Stimulated activated CD8-positive, alpha-beta memory T cell treated with anti-CD3 and anti-CD28 coated beads, Interleukin-7, amount 100 ng/mL, for 1 hour (primary cell): ENCODE measurements around the gene LCORL.
"Not testable (repeated sequence)": the region's sequence is repeated elsewhere in the genome, so short reads cannot be mapped to it uniquely, and the experiment has no call there.

Source experiments
- DNase-seq, 2 donors: peaks; one replicate each; pipeline ENCODE4 v3.0.0-alpha.2; 2020; ENCODE audit warnings: low read depth in 2 of 2

LCORL gene

DNA sequence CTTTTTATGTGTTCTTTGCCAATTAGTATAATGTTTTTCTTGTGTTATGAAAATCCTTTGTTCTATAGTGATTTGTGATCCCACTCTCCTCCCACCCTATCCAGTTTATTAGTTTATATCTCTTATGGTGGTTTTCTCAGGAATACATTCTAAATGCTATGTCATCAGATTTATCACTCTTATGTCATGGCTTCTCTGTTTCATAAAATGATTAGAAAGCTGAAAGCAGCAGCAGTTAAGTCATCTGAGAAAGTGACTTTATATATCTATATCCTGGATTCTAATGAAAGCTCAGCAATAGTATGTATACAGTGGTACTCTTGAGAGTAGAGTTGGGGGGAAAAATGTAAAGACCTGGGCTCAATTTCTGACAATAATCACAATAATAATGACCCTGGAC, 169.6 kb downstream of the LCORL start:
- no peak for DNase-seq

DNA sequence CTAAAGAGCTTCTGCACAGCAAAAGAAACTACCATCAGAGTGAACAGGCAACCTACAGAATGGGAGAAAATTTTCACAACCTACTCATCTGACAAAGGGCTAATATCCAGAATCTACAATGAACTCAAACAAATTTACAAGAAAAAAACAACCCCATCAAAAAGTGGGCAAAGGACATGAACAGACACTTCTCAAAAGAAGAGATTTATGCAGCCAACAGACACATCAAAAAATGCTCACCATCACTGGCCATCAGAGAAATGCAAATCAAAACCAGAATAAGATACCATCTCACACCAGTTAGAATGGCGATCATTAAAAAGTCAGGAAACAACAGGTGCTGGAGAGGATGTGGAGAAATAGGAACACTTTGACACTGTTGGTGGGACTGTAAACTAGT, 171.3 kb downstream of the LCORL start:
- DNase-seq, result not testable (repeated sequence)

DNA sequence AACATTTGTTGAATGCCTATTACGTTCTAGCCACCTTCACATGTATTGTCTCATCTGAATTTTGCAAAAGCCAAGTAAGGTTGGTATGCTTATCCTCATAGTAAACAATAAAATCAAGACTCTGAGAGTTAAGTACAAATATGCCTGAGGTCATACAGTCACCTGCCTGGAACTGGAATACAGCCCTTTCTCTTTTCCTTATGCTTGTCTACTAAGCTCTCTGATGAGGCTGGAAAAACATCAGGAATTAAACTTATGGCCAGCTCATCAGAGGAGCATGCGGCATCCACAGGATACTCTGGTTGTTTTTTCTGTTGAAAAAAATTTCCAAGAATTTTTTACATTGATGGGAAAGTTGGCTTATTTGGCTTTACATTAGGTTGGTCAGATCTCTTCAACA, 175.3 kb downstream of the LCORL start:
- no peak for DNase-seq

DNA sequence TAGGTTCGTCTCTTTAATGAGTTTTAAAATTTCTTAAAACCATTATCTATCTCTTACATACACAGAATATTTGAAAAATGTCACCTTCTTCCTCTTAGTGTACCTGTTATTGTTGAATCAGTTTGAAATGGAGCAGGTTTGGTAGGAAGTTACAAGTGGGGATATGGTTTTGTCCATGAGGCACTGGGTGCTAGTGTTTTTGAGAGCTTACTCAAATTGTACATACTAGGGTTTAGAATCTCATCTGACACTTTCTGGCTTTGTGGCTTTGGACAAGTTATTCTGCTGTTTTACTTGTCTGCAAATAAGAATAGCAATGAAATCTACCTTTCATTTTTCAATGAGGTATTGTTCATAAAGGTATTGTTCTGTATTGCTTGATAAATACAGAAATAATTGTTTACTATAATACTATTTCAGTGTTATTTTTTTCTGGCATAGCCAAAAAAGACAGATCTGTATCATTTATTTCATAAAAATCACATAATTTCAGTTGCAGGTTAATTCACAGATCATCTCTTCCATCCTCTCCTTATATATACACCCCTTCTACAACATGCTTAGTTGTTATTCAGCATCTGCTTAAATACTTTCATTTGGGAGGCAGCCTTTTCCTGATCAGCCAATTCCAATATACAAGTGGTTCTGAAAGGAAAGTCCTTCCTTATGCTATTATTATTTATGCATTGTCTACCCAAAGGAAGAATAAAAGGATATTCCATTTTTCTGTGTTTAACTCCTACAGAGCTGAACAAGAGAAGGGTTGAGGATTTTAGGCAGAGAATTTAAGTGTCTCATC, 197.5 kb downstream of the LCORL start:
- no peak for DNase-seq

DNA sequence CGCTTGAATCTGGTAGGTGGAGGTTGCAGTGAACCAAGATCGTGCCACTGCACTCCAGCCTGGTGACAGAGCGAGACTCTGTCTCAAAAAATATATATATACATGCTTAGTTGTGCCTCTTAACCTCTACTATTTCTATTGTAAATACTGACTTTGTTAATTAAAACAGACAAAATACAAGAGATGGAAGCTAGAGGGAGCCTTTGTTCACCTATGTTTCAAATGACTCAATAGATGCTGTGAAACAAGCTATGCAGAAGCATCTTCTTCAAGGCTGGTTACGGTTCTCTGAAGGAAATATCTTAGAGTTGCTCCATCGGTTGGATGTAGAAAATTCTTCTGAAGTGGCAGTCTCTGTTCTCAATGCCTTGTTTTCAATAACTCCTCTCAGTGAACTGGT, 204.5 kb downstream of the LCORL start:
- no peak for DNase-seq

DNA sequence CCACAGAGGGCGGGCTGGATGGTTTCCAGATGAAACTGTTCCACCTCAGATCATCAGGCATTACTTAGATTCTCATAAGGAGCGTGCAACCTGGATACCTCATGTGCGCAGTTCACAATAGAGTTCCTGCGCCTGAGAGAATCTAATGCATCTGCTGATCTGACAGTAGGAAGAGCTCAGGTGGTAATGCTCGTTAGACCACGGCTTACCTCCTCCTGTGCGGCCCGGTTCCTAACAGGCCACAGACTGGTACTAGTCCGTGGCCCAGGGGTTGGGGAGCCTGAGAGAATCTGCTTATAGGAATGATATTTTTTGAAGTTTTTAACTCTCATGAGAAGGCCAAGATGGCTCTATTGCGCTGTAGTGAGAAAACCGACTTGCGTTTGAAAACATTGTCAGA, 205.4 kb downstream of the LCORL start:
- no peak for DNase-seq

DNA sequence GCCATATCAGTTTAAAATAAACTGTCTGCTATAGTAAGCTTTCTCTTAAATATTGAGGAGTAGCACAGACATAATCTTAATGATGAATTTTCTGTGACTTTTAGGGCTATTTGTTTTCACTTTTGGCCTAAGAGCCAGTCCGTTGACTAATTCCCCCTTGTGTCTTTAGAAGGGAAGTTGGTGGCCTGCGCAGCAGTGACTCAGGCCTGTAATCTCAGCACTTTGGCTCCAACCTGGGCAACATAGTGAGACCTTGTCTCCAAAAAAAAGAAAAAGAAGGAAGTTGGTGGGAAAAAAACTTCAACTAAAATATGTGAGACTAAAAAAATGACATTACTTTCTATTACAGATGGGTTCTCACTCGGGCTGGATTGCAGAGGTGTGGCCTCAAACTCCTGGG, 207.4 kb downstream of the LCORL start:
- no peak for DNase-seq

DNA sequence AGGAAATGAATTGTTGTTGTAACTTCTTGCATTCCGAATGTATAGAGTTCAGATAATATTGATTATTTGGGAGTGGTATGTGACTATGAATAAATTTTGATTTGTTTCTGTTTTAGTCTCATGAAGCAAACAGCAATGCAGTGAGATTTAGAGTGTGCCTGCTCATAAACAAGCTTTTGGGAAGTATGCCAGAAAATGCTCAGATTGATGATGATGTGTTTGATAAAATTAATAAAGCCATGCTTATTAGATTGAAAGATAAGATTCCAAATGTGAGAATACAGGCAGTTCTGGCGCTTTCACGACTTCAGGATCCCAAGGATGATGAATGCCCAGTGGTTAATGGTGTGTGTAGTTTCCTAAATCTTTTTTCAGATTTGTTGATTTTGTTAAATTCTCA, 208.8 kb downstream of the LCORL start:
- no peak for DNase-seq

DNA sequence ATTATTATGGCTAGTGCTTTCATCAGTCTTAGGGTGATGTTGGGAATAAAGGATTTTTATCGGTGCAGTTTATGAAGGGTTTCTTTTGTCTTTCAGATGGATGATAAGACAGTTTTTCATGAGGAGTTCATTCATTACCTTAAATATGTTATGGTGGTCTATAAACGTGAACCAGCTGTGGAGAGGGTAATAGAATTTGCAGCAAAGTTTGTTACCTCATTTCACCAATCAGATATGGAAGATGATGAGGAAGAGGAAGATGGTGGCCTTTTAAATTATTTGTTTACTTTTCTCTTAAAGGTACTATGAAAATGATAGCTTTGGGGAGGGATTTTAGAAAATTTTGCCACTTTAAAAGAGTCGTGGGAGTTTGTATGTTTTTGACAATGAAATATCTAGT, 209.4 kb downstream of the LCORL start:
- no peak for DNase-seq

DNA sequence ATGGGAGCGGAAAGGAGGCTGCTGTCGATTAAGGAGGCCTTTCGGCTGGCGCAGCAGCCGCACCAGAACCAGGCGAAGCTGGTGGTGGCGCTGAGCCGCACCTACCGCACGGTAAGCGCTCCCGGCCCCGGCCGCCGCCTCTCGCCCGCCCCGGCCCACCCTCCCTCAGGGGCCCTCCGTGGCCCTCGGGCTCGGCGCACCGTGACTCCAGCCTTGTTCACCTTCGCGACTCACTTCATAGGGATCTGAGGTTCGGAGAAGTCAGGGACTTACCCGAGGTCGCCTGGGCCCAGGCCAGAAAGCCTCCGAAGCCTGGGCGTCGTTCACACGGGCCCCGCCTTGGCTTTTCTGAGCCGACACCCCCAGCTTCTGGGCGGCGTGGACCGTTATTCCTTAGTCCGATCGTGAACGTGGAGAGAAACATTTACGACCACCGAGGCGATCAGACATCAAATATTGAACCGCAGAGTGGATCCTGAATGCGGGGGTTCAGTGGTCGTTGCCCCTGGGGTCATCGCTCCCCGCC, 210.4 kb downstream of the LCORL start:
- DNase-seq, result no peak

DNA sequence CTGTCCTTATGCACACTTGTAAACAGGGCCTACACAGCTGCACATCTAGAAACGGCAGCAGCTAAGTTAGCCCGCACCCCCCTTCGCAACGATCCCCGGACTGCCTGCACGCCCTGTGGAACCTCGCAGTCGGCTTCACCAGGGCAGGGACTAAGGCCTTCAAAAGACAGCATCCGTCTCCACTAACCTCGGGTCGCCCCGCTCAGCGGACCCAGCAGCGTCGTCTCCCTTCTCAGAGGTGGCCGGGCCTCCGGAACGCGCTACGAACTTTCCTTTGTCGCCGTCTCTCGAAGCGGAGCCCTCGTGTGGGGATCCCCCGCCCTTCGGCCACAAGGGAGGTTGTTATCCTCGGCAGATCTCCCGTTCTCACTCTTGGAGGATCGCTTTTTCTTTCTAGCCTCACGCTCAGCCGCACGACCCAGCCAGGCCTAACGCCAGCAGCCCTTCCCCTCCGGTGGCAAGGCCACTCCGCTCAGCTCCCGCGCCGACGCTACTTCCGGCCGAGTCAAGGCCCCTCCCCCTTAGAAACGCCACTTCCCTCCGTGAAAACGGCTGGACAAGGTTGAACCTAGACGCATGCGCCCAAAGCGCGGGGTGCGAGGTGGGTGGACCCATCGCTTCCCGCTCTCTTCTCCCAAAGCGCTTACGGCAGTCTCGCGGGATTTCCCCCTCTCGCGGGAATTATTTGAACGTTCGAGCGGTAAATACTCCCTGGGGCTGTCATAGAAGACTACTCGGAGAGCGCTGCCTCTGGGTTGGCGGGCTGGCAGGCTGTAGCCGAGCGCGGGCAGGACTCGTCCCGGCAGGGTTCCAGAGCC, 211.1 kb downstream of the LCORL start, which contains the start of the genes DCAF16 and NCAPG:
Gene DCAF16 (minus strand): TSS at position 498 of the 818 bp plus-strand sequence. CDS start 6,616 bp downstream, outside the sequence.
Gene NCAPG (plus strand): TSS at position 720 of the 818 bp plus-strand sequence. CDS start 99 bp downstream, outside the sequence.
- DNase-seq, result peak; percentile 98 to 99

DNA sequence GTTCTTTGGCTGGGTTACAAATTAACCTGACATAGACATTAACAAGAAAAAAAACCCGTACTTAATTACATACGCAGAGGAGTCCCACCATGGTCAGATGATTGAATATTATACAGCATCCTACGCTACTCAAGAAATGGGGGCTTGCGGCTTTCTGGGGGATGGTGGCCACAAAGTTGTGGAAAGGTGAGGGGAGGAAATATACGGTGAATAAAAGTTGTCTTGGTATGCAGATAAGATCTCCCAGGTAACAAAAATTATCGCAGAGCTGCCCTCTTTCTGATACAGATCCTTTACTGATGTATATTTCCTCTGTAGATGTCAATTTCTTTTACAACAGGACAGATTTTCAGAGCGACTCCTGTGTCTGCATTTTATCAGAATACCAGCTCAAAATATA, 211.9 kb downstream of the LCORL start:
- DNase-seq, result no peak

DNA sequence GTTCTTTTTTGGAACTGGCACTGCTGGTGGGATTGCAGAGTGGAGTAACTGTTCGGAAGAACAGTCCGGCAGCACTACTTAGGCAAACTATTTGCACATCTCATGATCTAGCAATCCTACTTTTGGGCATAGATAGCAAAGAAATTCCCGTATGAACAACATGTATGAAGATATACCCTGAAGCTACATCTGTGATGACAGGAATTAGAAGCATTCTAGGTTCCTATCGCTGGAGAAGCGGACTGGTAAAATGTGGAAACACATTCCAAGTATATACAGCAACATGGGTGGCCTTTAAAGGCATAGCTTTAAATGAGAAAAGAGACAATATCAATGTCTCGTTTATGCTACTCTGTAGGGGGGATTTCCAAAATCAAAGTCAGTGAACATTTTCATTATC, 214.1 kb downstream of the LCORL start:
- no peak for DNase-seq

DNA sequence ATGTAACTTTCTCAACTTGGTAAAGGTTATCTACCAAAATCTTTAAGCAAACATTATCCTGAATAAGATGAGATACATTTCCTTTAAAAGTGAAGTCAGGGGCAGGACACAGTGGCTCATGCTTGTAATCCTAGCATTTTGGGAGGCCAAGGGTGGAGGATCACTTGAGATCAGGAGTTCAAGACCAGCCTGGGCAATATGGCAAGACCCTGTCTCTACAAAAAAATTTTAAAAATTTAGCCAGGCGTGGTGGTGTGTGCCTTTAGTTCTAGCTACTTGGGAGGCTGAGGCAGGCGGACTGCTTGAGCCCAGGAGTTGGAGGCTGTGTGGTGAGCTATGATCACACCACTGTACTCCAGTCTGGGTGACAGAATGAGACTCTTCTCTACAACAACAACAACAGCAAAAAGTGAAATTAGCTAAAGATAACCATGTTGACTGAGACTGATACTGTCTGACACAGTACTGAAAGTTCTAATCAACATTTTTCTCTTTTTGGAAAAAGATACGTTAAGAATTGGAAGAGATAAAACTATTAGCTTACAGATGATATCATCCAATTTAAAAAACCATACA, 215.9 kb downstream of the LCORL start:
- DNase-seq, result no peak

DNA sequence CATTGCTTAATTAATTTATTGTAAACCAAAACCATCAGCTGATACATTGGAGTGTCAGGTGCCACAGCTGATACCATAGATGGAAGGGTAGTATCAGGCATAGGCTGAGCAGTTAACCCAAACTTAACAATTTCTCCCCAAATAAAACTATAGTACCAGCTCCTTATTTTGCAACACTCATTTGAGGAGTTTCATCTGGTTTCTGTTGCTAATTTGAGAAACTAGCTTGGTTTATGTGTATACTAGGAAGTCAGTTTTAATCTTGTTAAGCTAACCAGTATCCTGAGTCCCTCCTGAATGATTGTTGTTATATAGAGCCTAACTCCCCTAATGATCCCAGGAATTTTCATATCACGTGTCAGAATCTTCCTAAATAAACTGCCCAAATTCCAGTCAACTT, 223.7 kb downstream of the LCORL start:
- no peak for DNase-seq

DNA sequence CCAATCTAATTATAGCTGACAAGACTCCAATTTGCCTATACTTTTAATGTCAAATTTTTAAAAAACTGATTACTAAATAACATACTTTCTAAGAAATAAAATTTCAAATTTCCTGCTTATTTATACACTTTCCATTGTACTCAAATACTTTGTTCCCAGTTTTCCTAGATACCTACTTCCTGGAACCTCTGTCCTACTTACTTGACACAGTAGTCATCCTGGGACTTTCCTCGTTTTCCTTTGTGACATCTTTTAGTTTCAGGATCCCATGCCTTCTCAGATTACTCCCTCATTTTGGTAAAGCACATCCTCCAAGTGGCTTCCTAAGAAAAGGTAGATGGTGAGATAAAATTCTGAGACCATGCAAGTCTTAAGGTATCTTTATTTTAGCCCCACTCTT, 226.8 kb downstream of the LCORL start:
- DNase-seq, result no peak
